Epithelial cell of proximal tubule (primary cell): Measurements from ENCODE around the gene COPS7A. TPM values are rescaled to one million over a fixed set of nuclear protein-coding genes. Genes with fewer than 3 reads are reported as not detected.
"Not testable (repeated sequence)": the region's sequence is repeated elsewhere in the genome, so short reads cannot be mapped to it uniquely, and the experiment has no call there.

Experiments
- DNase-seq: peaks from one replicate; pipeline ENCODE4 v3.0.0-alpha.2; 2011; ENCODE audit warnings: low read depth
- H3K4me3 ChIP-seq: 2 replicates; pipeline ENCODE4 v1.5.1; 2011; ENCODE audit warnings: low read depth, mild to moderate bottlenecking, low read length
- total RNA-seq: library from RNA; depleted of rRNA; stranded (reverse); fragments of >200 nt; gene quantifications from 2 replicates; pipeline ENCODE4 v1.2.3, GENCODE V29; 2015
- TF ChIP-seq, protein P1 (sequence below): conservative IDR thresholded peaks from 2 replicates; pipeline ENCODE4 v1.5.1; 2012; ENCODE audit warnings: low read depth, mild to moderate bottlenecking, low read length

Gene COPS7A
- total RNA-seq, 1 donor from 2014 or later, result 59.2 TPM

DNA sequence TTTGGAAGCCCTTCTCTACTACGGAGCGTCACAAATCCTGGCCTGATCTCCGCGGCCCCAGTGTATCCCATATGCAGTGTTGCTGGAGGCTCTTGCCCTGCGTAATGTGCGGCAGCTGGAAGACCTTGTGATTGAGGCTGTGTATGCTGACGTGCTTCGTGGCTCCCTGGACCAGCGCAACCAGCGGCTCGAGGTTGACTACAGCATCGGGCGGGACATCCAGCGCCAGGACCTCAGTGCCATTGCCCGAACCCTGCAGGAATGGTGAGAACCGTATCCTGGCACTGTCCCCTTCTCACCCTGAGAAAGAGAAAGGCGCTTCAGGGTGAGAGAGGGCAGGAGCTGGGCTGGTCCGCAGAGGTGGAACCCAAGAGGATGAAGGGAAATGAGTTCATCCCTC, 5.3 kb downstream of the COPS7A start:
- DNase-seq, result no peak
- no peak overlapping the region for H3K4me3 ChIP-seq
- TF ChIP-seq, protein P1, sequence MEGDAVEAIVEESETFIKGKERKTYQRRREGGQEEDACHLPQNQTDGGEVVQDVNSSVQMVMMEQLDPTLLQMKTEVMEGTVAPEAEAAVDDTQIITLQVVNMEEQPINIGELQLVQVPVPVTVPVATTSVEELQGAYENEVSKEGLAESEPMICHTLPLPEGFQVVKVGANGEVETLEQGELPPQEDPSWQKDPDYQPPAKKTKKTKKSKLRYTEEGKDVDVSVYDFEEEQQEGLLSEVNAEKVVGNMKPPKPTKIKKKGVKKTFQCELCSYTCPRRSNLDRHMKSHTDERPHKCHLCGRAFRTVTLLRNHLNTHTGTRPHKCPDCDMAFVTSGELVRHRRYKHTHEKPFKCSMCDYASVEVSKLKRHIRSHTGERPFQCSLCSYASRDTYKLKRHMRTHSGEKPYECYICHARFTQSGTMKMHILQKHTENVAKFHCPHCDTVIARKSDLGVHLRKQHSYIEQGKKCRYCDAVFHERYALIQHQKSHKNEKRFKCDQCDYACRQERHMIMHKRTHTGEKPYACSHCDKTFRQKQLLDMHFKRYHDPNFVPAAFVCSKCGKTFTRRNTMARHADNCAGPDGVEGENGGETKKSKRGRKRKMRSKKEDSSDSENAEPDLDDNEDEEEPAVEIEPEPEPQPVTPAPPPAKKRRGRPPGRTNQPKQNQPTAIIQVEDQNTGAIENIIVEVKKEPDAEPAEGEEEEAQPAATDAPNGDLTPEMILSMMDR, result no peak

DNA sequence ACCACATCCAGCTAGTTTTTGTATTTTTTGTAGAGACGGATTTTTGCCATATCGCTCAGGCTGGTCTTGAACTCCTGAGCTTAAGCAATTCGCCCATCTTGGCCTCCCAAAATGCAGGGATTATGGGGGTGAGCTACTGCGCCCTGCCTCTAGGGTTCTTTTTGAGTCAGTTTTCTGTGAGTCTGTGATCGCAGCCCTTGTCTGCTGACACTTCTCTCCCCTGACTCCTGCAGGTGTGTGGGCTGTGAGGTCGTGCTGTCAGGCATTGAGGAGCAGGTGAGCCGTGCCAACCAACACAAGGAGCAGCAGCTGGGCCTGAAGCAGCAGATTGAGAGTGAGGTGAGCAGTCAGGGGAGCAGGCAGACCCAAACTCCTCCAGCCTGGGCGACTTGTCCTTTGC, 6.3 kb downstream of the COPS7A start:
- DNase-seq, result no peak
- TF ChIP-seq, protein P1, result no peak
- H3K4me3 ChIP-seq, result no peak overlapping the region

DNA sequence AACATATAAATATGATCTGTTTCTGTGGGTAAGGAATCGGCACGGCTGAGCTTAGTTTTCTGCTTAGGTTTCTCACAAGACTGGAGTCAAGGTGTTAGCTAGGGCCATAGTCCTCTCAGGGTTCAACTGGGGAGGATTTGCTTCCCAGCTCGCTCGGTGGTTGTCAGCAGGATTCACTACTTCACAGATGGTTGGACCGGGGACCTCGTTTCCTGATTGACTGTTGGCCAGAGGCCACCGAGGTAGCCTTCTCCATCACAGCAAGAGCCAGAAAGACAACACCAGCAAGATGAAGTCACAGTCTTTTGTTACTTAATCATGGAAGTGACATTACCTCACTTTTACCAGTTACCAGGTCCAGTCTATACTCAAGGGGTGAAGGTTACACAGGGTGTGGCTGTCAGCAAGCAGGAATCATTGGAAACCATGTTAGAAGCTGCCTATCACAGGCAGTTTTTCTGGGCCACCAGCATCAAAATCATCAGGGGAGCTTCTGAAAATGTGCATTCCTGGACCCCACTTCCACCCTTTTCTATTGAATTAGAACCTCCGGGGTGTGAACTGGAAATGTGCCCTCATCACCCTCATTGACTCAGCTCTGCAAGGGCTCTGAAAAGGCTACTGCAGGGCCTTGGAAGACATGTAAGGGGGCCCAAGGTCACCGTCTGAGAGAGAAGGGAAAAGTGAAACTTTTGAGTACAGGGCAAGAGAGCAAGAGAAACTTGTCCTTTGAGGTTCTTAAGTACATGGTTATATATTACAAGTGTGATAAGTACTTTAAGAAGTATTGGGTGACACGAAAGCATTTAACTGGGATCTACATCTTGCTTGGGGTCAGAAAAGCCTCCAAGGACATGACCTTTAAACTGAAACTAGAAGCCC, 10.9 kb downstream of the COPS7A start:
- no peak for DNase-seq
- TF ChIP-seq, protein P1, result no peak
- no peak overlapping the region for H3K4me3 ChIP-seq

DNA sequence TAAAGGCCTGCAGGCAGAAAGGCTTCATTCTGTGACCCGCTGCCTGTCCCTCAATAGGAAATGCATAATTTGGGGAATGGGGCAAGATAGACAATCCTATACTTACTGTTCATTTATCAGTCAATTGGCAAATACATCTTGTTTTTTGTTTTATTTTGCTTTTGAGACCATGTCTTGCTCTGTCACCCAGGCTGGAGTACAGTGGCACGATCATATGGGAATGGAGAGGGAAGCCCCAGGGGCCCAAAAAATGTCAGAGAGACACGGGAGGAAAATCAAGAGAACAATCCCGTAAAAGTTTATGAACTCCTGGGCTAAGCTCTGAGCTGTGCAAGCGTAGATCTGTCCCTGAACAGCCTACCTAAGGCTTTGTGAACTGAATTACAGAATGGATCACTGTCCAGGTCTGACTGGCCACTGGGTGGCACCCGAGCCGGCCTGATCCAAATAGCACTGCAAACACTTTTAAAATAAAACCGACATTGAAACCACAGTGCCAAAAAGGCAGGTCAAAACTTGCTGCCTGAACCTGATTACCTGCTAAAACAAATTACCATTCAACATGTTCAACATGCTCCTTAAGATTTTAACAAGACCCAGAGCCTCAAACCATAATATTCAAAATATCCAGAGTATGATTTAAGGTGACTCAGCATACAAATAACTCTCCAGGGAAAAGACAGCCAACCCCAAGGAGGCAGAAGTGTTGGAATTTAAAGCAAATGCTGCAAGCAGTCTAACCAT, 11.8 kb downstream of the COPS7A start:
- H3K4me3 ChIP-seq, result no peak overlapping the region
- TF ChIP-seq, protein P1, result peak; percentile 83
- DNase-seq, result no peak

DNA sequence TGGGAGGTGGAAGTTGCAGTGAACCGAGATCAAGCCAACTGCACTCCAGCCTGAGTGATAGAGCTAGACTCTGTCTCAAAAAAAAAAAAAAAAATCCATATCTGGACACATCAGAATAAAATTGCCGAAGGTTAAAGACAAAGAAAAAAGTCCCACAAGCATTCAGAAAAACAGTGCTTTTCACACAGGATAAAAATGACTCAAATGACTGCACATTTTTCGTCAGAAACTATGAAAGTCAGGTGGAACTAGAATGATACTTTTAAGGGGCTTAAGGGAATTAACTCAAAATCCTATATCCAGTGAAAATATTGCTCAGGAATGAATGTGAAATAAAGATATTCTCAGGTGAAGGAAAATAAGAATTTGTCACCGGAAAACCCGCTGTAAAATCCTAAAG, 12.9 kb downstream of the COPS7A start:
- TF ChIP-seq, protein P1, result no peak
- DNase-seq, result no peak

DNA sequence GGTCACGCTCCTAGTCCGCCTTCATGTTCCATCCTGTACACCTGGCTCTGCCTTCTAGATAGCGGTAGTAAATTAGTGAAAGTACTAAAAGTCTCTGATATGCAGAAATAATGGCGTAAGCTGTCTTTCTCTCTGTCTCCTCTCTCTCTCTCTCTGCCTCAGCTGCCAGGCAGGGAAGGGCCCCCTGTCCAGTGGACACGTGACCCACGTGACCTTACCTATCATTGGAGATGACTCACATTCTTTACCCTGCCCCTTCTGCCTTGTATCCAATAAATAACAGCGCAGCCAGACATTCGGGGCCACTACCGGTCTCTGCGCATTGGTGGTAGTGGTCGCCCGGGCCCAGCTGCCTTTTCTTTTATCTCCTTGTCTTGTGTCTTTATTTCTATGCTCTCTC, 18.2 kb downstream of the COPS7A start:
- H3K4me3 ChIP-seq, DNase-seq: not testable (repeated sequence)

More for the DNA sequence above, 12.9 kb downstream of the COPS7A start:
- no peak overlapping the region for H3K4me3 ChIP-seq

DNA sequence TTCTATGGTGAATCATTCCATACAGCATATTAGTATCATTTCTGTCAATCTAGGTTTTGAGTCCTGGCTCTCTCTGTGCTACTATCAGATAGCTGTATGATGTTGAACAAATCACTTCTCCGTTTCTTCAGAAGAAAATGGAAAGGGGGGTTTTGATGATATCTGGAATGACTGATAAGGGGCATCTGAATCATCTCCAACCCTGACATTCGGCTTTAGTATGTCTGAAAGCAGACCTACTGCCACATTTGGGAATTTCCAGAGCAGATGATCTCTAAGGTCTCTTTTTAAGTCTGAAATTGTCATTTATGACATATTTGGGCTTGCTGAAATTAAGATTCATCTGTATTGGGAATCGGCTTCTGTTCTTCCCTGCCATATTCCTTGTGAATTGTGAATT, 19.0 kb downstream of the COPS7A start:
- TF ChIP-seq, protein P1, result no peak
- DNase-seq, result no peak
- H3K4me3 ChIP-seq, result no peak overlapping the region

DNA sequence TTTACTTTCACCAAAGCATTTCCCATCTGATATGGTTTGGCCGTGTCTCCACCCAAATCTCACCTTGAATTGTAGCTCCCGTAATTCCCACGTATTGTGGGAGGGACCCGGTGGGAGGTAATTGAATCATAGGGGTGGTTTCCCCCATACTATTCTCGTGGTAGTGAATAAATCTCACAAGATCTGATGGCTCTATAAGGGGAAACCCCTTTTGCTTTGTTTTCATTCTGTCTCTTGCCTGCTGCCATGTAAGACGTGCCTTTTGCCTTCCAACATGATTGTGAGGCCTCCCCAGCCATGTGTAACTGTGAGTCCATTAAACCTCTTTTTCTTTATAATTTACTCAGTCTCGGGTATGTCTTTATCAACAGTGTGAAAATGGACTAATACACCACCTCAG, 19.5 kb downstream of the COPS7A start:
- not testable (repeated sequence) for H3K4me3 ChIP-seq, DNase-seq
